Measurements from ENCODE around the gene RAB3GAP2. TPM values are rescaled to one million over a fixed set of nuclear protein-coding genes. Genes with fewer than 3 reads are reported as not detected.
"Not testable (repeated sequence)": the region's sequence is repeated elsewhere in the genome, so short reads cannot be mapped to it uniquely, and the experiment has no call there.

The RAB3GAP2 gene
- total RNA-seq, 8 experiments from 2014 or later, result 27.8 to 56.7 (median 40.4) TPM

DNA sequence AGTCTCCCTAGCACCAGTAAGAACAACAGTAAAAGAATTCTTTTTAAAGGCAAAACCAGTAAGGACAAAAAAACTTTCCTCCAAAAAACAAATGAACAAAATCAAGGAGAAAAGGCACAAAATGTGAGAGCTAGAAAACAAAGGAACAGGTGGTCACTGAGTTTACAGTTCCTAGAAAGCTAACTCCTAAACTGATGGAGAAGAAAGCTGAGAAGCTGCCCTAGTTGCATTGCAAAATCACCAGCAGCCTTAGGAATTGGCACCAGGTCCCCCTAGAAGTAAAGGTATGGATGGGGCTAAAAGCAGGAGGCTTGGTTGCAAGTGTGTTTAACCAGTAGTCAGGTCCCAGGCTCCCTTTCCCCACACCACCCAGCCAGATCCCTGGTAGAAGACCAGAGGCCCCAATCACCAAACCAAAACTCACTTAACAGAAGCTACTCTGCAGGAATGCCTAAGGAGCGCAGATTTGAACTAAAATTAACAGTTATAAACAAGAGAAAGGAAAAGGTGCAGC, 47.6 kb downstream of the RAB3GAP2 start:
- WGBS, 10 experiments, result 85 to 100% (median 94%) methylated on average over 1 of the region's 1 CpG; no CpG with 5 or more reads in 4 of the 10 experiments
- in situ Hi-C loops (cut with MboI; ENCODE audit: low pct_unique_long_range_greater_than_20kb in 2 of 9, low sequenced_read_pairs in 9 of 9, unreplicated experiment in 9 of 9), result loop anchor here in 1 of 9 experiments (25.0 kb wide), 1 partner anchor 563 kb away; the partner anchor contains the start of gene MTARC1
- Histone ChIP-seq H3K27ac (no peak overlapping the region), H3K4me3 (no peak overlapping the region), H3K4me1 (replicated peaks in 1 of 2) (no peaks in the 10 kb centered on the region)
- ATAC-seq (replicated peaks in 6 of 8), result no peak

DNA sequence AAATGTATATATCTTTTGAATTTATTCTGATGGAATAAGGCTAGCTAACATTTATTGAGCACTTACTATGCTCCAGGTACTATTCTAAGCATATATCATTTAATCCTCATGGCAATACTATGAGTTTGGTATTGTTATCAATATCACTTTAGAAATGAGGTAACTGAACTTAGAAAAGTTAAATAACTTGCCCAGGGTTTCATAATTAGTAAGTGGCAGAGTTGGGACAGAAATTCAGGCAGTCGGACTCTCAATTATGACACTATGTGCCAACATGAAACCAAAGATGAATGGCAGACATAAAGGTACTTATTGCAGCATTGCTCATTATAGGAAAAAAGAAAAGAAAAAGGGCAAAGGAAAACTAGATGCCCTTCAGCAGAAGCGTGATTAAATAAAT, 48.2 kb downstream of the RAB3GAP2 start:
- Histone ChIP-seq H3K4me3 (no peak overlapping the region), H3K27ac (no peak overlapping the region), H3K4me1 (replicated peaks in 1 of 2) (no peaks in the 10 kb centered on the region)
- ATAC-seq (replicated peaks in 6 of 8), result no peak
- WGBS, 10 experiments, result 83 to 100% (median 94%) methylated on average over 1 to 2 of the region's 2 CpGs; no CpG with 5 or more reads in 1 of the 10 experiments
- in situ Hi-C loops (cut with MboI; ENCODE audit: low pct_unique_long_range_greater_than_20kb in 2 of 9, low sequenced_read_pairs in 9 of 9, unreplicated experiment in 9 of 9), result loop anchor here in 1 of 9 experiments (25.0 kb wide), 1 partner anchor 563 kb away; the partner anchor contains the start of gene MTARC1

DNA sequence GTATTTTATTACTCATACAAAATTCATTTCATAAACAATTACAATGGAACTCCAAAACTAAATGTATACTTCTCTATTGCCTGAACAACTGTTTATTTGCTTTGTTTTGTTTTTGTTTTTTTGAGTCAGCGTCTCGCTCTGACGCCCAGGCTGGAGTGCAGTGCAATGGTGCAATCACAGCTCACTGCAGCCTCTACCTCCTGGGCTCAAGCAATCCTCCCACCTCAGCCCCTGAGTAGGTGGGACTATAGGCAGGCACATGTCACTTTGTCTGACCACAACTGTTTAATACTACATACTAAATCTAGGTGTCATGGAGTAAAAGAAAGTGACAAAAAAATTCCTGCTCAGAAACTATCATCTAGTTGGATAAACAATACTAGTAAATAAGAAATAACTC, 49.3 kb downstream of the RAB3GAP2 start:
- in situ Hi-C loops (cut with MboI; ENCODE audit: low pct_unique_long_range_greater_than_20kb in 2 of 9, low sequenced_read_pairs in 9 of 9, unreplicated experiment in 9 of 9), result loop anchor here in 1 of 9 experiments (25.0 kb wide), 1 partner anchor 564 kb away; the partner anchor contains the start of gene MTARC1
- no peak overlapping the region for H3K27ac ChIP-seq
- WGBS, 10 experiments, result 97 to 100% (median 100%) methylated on average over 1 to 3 of the region's 3 CpGs; no CpG with 5 or more reads in 1 of the 10 experiments

DNA sequence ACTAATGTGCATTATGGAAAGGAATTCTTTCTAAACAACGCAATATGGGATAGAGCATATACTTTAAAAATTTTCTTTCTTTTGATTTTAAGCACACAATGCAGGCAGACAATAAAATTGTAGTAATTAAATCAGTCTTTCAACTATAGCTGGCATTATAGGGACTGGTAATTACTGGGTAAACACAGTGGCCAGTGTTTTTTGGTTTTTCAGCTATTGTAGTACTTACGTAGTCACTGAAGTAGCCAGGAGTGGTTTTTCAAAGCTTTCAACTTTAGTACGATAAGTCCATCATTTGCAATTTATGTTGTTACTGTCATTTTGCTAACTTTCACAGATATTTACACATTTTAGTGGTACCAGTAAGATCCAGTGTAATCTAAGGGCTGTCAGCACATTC, 50.6 kb downstream of the RAB3GAP2 start:
- no peak for ATAC-seq (replicated peaks in 6 of 8)
- no peak overlapping the region for H3K27ac ChIP-seq
- WGBS, 10 experiments, result 70 to 100% (median 93%) methylated on average over 1 to 3 of the region's 3 CpGs

More for the DNA sequence above, 49.3 kb downstream of the RAB3GAP2 start:
- H3K4me3 ChIP-seq, result no peak overlapping the region
- ATAC-seq (replicated peaks in 6 of 8), result no peak
- no peaks in the 10 kb centered on the region for H3K4me1 ChIP-seq (replicated peaks in 1 of 2)

DNA sequence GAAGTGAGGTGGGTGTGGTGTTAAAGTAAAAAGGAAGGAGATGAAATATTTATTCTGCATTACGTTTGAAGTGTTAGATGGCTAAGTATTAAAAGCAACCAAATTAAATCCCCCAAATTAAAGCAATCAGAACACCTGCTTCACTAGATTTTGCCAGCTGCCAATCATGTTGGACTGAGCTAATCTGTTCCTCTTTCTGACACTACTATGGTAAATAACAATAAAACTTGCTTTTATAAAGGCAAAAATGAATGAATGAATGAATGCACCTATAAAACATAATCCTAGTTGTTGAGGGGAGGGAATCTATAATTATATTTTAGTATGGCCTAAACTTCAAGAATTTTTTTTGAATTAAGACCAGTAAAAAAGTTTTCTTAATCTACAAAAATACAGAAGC, 51.0 kb downstream of the RAB3GAP2 start:
- in situ Hi-C loops (cut with MboI; ENCODE audit: low pct_unique_long_range_greater_than_20kb in 2 of 9, low sequenced_read_pairs in 9 of 9, unreplicated experiment in 9 of 9), result loop anchor here in 1 of 9 experiments (25.0 kb wide), 1 partner anchor 566 kb away; the partner anchor contains the start of gene MTARC1
- no peaks in the 10 kb centered on the region for H3K4me1 ChIP-seq (replicated peaks in 1 of 2)
- 0 to 100% (median 94%) methylated on average over 1 of the region's 1 CpG; no CpG with 5 or more reads in 2 of the 10 experiments for WGBS, 10 experiments
- peak in 1 of 8 experiments; percentile 25 for ATAC-seq (replicated peaks in 6 of 8)
- H3K27ac ChIP-seq, result no peak overlapping the region
- no peak overlapping the region for H3K4me3 ChIP-seq

More for the DNA sequence above, 50.6 kb downstream of the RAB3GAP2 start:
- Histone ChIP-seq H3K4me1 (replicated peaks in 1 of 2) (no peaks in the 10 kb centered on the region), H3K4me3 (no peak overlapping the region)
- in situ Hi-C loops (cut with MboI; ENCODE audit: low pct_unique_long_range_greater_than_20kb in 2 of 9, low sequenced_read_pairs in 9 of 9, unreplicated experiment in 9 of 9), result loop anchor here in 1 of 9 experiments (25.0 kb wide), 1 partner anchor 566 kb away; the partner anchor contains the start of gene MTARC1

DNA sequence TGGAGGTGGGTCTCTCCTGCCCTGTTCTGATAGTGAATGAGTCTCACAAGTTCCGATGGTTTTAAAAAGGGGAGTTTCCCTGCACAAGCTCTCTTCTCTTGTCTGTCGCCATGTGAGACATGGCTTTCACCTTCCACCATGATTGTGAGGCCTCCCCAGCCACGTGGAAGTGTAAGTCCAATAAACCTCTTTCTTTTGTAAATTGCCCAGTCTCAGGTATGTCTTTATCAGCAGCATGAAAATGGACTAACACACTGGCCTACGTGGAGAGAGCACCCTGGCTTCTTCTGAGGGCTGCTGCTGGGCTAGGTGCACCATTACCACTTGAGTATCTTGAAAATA, 51.6 kb downstream of the RAB3GAP2 start:
- not testable (repeated sequence) for H3K4me1 ChIP-seq (replicated peaks in 1 of 2); H3K27ac ChIP-seq; H3K4me3 ChIP-seq; ATAC-seq (replicated peaks in 6 of 8)
- WGBS, 10 experiments, result 80 to 100% (median 90%) methylated on average over 1 to 4 of the region's 4 CpGs; no CpG with 5 or more reads in 2 of the 10 experiments
- in situ Hi-C loops (cut with MboI; ENCODE audit: low pct_unique_long_range_greater_than_20kb in 2 of 9, low sequenced_read_pairs in 9 of 9, unreplicated experiment in 9 of 9), result loop anchor here in 1 of 9 experiments (25.0 kb wide), 1 partner anchor 567 kb away; the partner anchor contains the start of gene MTARC1

DNA sequence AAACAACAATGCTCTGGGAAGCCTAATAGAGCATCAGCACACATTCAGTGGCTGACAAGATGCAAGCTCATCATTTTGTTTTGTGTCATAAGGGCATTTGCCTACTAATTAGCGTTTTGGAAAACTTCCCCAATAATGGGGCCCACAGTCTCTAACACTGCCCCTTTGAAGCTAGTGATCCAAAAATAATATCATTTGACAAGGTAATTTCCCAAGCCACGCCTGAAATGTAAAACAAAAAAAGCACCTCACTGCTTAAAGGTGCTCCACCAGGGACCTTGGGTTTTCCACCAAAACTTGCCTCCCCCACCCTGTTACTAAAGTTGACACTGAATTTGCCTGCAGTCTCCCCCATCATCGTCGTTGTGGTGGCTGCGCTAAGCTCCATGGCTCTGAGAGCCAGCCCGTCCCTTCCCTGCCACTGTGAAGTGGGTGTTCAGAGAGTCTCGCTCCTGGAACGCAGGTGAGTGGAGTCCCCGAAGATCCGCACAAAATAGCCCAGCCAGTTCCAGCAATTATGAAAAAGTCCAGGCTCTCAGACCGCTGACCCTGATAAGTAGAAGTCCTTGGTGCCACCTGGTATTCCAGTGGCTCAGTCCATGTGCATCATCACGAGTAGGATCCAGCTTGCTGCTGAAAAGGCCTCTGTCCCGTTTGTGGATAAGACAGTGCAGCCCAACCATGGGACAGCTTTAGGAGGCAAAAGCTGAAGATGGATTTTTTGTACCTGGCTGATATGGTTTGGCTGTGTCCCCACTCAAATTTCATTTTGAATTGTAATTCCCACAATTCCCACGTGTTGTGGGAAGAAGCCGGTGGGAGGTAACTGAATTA, 52.2 kb downstream of the RAB3GAP2 start:
- Histone ChIP-seq H3K4me3 (no peak overlapping the region), H3K27ac (no peak overlapping the region), H3K4me1 (replicated peaks in 1 of 2) (no peaks in the 10 kb centered on the region)
- in situ Hi-C loops (cut with MboI; ENCODE audit: low pct_unique_long_range_greater_than_20kb in 2 of 9, low sequenced_read_pairs in 9 of 9, unreplicated experiment in 9 of 9), result loop anchor here in 1 of 9 experiments (25.0 kb wide), 1 partner anchor 567 kb away; the partner anchor contains the start of gene MTARC1
- ATAC-seq (replicated peaks in 6 of 8), result no peak
- 67 to 100% (median 91%) methylated on average over 1 to 14 of the region's 15 CpGs; no CpG with 5 or more reads in 2 of the 10 experiments for WGBS, 10 experiments

DNA sequence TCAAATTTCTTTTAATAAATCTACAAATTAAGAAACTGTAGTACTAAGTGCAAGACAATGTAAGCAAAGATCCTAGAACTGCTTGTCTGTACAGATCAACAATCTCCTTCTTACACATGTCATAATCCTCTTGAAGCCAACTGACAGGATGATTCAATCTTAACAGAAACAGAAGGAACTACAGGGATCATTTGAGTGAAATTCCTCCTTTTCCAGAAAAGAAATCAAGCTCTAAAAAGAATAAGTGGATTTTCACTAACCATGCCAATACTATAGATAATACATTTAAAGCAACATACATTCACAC, 53.2 kb downstream of the RAB3GAP2 start:
- ATAC-seq (replicated peaks in 6 of 8), result peak in 2 of 8 experiments; percentile 19 to 29
- H3K4me3 ChIP-seq, result no peak overlapping the region
- no peaks in the 10 kb centered on the region for H3K4me1 ChIP-seq (replicated peaks in 1 of 2)
- H3K27ac ChIP-seq, result no peak overlapping the region
- in situ Hi-C loops (cut with MboI; ENCODE audit: low pct_unique_long_range_greater_than_20kb in 2 of 9, low sequenced_read_pairs in 9 of 9, unreplicated experiment in 9 of 9), result loop anchor here in 1 of 9 experiments (25.0 kb wide), 1 partner anchor 568 kb away; the partner anchor contains the start of gene MTARC1

DNA sequence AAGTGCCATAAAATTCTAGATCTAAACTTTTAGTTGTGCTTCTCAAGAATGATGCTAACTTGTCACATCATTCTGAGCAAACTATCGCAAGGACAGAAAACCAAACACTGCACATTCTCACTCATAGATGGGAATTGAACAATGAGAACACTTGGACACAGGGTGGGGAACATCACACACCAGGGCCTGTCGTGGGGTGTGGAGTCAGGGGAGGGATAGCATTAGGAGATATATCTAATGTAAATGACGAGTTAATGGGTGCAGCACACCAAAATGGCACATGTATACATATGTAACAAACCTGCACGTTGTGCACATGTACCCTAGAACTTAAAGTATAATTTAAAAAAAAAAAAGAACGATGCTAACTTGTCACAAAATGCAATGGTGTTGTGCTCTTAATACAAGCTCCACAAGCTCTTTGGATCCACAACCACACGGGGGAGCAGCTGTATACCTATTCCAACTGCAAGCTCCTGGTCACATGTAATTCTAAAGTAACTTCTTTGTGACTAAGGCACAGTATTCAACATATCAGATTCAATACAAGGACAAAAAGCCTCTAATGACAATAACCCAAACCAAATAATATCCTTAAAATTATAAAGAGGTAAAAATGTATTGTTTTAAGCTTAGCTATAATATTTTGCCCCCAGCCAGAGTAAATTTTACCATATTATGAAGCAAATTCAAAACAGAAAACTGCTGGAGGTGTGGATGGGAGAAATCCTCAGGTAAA, 53.7 kb downstream of the RAB3GAP2 start:
- not testable (repeated sequence) for H3K4me1 ChIP-seq (replicated peaks in 1 of 2); H3K4me3 ChIP-seq; H3K27ac ChIP-seq
- 0 to 68% (median 44%) methylated on average over 1 to 6 of the region's 6 CpGs; no CpG with 5 or more reads in 1 of the 10 experiments for WGBS, 10 experiments
- in situ Hi-C loops (cut with MboI; ENCODE audit: low pct_unique_long_range_greater_than_20kb in 2 of 9, low sequenced_read_pairs in 9 of 9, unreplicated experiment in 9 of 9), result loop anchor here in 1 of 9 experiments (25.0 kb wide), 1 partner anchor 569 kb away; the partner anchor contains the start of gene MTARC1
- peak; percentile 72 to 97 (median 80) for ATAC-seq (replicated peaks in 6 of 8)

DNA sequence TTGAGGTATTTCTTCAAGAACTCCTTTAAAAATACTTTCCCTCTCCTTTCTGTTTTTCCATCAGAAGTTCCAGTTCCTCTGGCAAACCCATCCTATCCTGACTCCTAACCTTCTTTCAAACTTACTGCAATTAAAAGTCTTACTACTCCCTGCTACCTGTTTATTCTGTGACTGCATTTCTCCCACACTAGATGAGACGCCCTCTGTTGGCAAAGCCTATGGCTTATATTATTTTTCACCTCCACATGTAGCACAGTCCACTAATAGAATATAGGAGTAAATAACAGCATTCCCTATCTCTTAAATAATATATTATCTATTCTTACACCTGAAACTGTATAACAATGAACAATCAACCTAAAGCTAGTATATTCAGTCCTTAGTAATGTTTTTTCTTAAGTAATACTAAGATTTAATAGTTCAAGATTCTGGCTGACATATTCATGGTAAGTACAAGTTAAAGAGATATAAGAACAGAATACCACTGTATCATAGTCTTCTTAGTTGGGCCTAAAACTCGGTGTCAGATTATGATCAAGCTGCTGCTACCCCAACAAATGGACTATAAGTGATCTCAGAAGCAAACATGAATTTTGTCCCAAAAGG, 54.8 kb downstream of the RAB3GAP2 start:
- ATAC-seq (replicated peaks in 6 of 8), result peak in 2 of 8 experiments; percentile 23 to 31
- no peak overlapping the region for H3K27ac ChIP-seq
- 0 to 100% (median 68%) methylated on average over 1 to 2 of the region's 2 CpGs for WGBS, 10 experiments
- in situ Hi-C loops (cut with MboI; ENCODE audit: low pct_unique_long_range_greater_than_20kb in 2 of 9, low sequenced_read_pairs in 9 of 9, unreplicated experiment in 9 of 9), result loop anchor here in 1 of 9 experiments (25.0 kb wide), 1 partner anchor 570 kb away; the partner anchor contains the start of gene MTARC1
- H3K4me1 ChIP-seq (replicated peaks in 1 of 2), result no peaks in the 10 kb centered on the region
- H3K4me3 ChIP-seq, result no peak overlapping the region

DNA sequence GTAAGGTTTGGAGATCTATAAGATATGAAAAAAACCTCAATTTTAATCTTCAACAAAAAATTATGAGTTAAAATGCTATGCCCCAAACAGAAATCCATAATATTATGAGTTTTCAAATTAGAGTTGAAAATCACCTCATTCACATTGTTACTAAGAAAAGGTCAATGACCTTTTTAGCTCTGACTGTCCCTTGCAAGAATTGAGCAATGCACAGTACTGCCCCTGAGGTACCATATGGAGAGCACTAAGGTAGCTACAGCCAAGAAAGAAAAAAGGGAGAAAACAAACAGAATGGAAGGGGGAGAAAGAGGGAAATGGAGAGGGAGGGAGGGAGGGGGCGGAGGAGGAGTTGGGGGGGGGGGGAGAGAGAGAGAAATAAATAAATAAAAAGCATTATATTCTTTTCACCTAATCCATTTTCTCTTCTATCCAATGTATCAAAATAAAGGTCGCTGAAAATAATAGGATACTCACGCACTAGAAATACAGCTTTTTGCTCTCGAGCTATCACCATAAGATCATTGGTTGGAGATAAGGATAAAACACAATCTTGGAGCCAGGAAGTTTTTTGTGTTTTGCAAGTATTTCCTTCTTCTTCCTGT, 58.8 kb downstream of the RAB3GAP2 start:
- WGBS, 10 experiments, result 80 to 100% (median 100%) methylated on average over 1 to 3 of the region's 4 CpGs; no CpG with 5 or more reads in 1 of the 10 experiments
- Histone ChIP-seq H3K4me3 (no peak overlapping the region), H3K27ac (no peak overlapping the region), H3K4me1 (replicated peaks in 1 of 2) (no peaks in the 10 kb centered on the region)
- ATAC-seq (replicated peaks in 6 of 8), result no peak
- in situ Hi-C loops (cut with MboI; ENCODE audit: low pct_unique_long_range_greater_than_20kb in 2 of 9, low sequenced_read_pairs in 9 of 9, unreplicated experiment in 9 of 9), result loop anchor here in 1 of 9 experiments (25.0 kb wide), 1 partner anchor 574 kb away; the partner anchor contains the start of gene MTARC1

DNA sequence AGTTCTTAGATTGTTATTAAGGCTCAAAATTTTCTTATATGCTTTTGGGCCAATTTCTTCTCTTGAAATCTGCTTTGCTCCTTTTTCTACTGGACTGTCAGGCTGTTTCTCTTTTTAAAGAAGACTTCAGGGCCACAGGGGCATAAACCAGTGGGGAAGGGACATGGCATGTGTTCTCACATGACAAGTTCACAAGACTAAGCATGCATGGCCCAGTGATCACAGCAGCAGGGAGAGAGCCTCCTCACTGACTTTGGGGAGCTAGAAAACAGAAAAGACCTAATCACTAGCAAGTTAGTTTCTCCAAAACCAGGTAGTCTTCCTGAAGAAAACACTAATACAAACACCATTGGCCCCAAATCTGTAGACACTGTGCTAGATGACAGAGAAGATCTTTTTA, 64.8 kb downstream of the RAB3GAP2 start:
- Histone ChIP-seq H3K4me3 (no peak overlapping the region), H3K27ac (no peak overlapping the region), H3K4me1 (replicated peaks in 1 of 2) (no peaks in the 10 kb centered on the region)
- in situ Hi-C loops (cut with MboI; ENCODE audit: low pct_unique_long_range_greater_than_20kb in 2 of 9, low sequenced_read_pairs in 9 of 9, unreplicated experiment in 9 of 9), result loop anchor here in 1 of 9 experiments (25.0 kb wide), 1 partner anchor 580 kb away; the partner anchor contains the start of gene MTARC1
- no peak for ATAC-seq (replicated peaks in 6 of 8)

Measured in motor neuron (in vitro differentiated cells).